Neural progenitor cell (in vitro differentiated cells): ENCODE measurements around the gene ABCC2. TPM values are rescaled to one million over a fixed set of nuclear protein-coding genes. Genes with fewer than 3 reads are reported as not detected.

Source experiments
- DNase-seq: peaks from one replicate; pipeline ENCODE4 v3.0.0-alpha.2; 2016; ENCODE audit warnings: low spot score
- H2AFZ ChIP-seq: fragments of 200-600 bp; sonication (generic); replicated peaks from 2 replicates; pipeline ENCODE4 v1.6.1; 2016; ENCODE audit warnings: antibody characterized with exemption
- H3F3A ChIP-seq: fragments of 200-600 bp; sonication (generic); 2 replicates; pipeline ENCODE4 v1.6.1; 2016; ENCODE audit warnings: antibody characterized with exemption, low read depth
- H3K27ac ChIP-seq: fragments of 200-600 bp; sonication (generic); 2 replicates; pipeline ENCODE4 v1.5.1; 2016; ENCODE audit warnings: mild to moderate bottlenecking
- H3K27me3 ChIP-seq: fragments of 200-600 bp; sonication (generic); 2 replicates; pipeline ENCODE4 v1.6.1; 2016; ENCODE audit warnings: mild to moderate bottlenecking, moderate library complexity
- H3K36me3 ChIP-seq: fragments of 200-600 bp; sonication (generic); 2 replicates; pipeline ENCODE4 v1.5.1; 2016
- H3K4me1 ChIP-seq: fragments of 200-600 bp; sonication (generic); 2 replicates; pipeline ENCODE4 v1.6.1; 2016; ENCODE audit warnings: mixed run types
- H3K4me2 ChIP-seq: fragments of 200-600 bp; sonication (generic); 2 replicates; pipeline ENCODE4 v1.6.1; 2016
- H3K4me3 ChIP-seq: fragments of 200-600 bp; sonication (generic); 2 replicates; pipeline ENCODE4 v1.5.1; 2016
- H3K79me2 ChIP-seq: fragments of 200-600 bp; sonication (generic); 2 replicates; pipeline ENCODE4 v1.6.1; 2016; ENCODE audit warnings: low read depth
- H3K9ac ChIP-seq: fragments of 200-600 bp; sonication (generic); 2 replicates; pipeline ENCODE4 v1.6.1; 2016
- H3K9me3 ChIP-seq: fragments of 200-600 bp; sonication (generic); 2 replicates; pipeline ENCODE4 v1.5.1; 2016; ENCODE audit warnings: low read depth
- H4K20me1 ChIP-seq: fragments of 200-600 bp; sonication (generic); 2 replicates; pipeline ENCODE4 v1.6.1; 2016; ENCODE audit warnings: low read depth
- H3K27ac Mint-ChIP-seq: 3 replicates; pipeline ENCODE4 v1.8.0; 2021; ENCODE audit warnings: mixed read lengths
- H3K27me3 Mint-ChIP-seq: 2 replicates; pipeline ENCODE4 v1.8.0; 2022; ENCODE audit warnings: low read depth, mild to moderate bottlenecking, inconsistent platforms, moderate library complexity, mixed read lengths; ENCODE audit not compliant: insufficient read depth
- H3K36me3 Mint-ChIP-seq: 3 replicates; pipeline ENCODE4 v1.8.0; 2021; ENCODE audit warnings: mixed read lengths
- H3K4me1 Mint-ChIP-seq: 3 replicates; pipeline ENCODE4 v1.8.0; 2021; ENCODE audit warnings: mixed read lengths
- H3K4me3 Mint-ChIP-seq: 3 replicates; pipeline ENCODE4 v1.8.0; 2021; ENCODE audit warnings: mild to moderate bottlenecking, moderate library complexity, mixed read lengths
- H3K9me3 Mint-ChIP-seq: 3 replicates; pipeline ENCODE4 v1.8.0; 2020; ENCODE audit warnings: mixed read lengths
- CTCF ChIP-seq: fragments of 200-600 bp; sonication (generic); IDR thresholded peaks from 2 replicates; pipeline ENCODE4 v1.5.1; 2017; ENCODE audit warnings: antibody characterized with exemption, mild to moderate bottlenecking
- EZH2 ChIP-seq: fragments of 200-600 bp; sonication (generic); IDR thresholded peaks from 2 replicates; pipeline ENCODE4 v1.6.1; 2017; ENCODE audit warnings: antibody characterized with exemption, mild to moderate bottlenecking, moderate library complexity
- EZH2phosphoT487 ChIP-seq: fragments of 200-600 bp; sonication (generic); IDR thresholded peaks from 2 replicates; pipeline ENCODE4 v1.6.1; 2017; ENCODE audit warnings: antibody characterized with exemption
- total RNA-seq: library from RNA; depleted of rRNA; stranded (reverse); fragments of >200 nt; gene quantifications from 2 replicates; pipeline ENCODE4 v1.2.3, GENCODE V29; 2015; ENCODE audit warnings: low replicate concordance

The ABCC2 gene
- total RNA-seq, 1 donor from 2014 or later, result 0.26 TPM

GRCh38 chr10:99796928-99797327 lies 14.5 kb downstream of the ABCC2 start:
- no peaks in the 10 kb centered on the region for H3K36me3 Mint-ChIP-seq
- H3K4me1 Mint-ChIP-seq, result no peaks in the 10 kb centered on the region
- no peak overlapping the region for H3K27ac Mint-ChIP-seq
- Histone ChIP-seq H3F3A (no peaks in the 10 kb centered on the region), H3K9me3 (no peaks in the 10 kb centered on the region), H3K36me3 (no peaks in the 10 kb centered on the region), H3K4me1 (no peaks in the 10 kb centered on the region), H2AFZ (no peak overlapping the region), H3K79me2 (no peaks in the 10 kb centered on the region), H3K27ac (no peak overlapping the region), H4K20me1 (no peaks in the 10 kb centered on the region), H3K4me3 (no peak overlapping the region), H3K9ac (no peak overlapping the region), H3K27me3 (no peaks in the 10 kb centered on the region), H3K4me2 (no peak overlapping the region)
- no peaks in the 10 kb centered on the region for H3K9me3 Mint-ChIP-seq
- no peak for DNase-seq
- TF ChIP-seq EZH2, result no peak
- no peak for TF ChIP-seq EZH2phosphoT487
- no peak for TF ChIP-seq CTCF
- H3K4me3 Mint-ChIP-seq, result no peak overlapping the region
- peaks cover 3% of the 10 kb centered on the region for H3K27me3 Mint-ChIP-seq

- DNase-seq, result no peak
- Mint-ChIP-seq H3K4me3 (no peak overlapping the region), H3K36me3 (no peaks in the 10 kb centered on the region), H3K27me3 (no peaks in the 10 kb centered on the region), H3K9me3 (no peaks in the 10 kb centered on the region), H3K4me1 (no peaks in the 10 kb centered on the region), H3K27ac (no peak overlapping the region)
- Histone ChIP-seq H3K36me3 (no peaks in the 10 kb centered on the region), H3K9ac (no peak overlapping the region), H2AFZ (no peak overlapping the region), H3K4me1 (no peaks in the 10 kb centered on the region), H3K4me2 (no peak overlapping the region), H3K4me3 (no peak overlapping the region), H4K20me1 (no peaks in the 10 kb centered on the region), H3K79me2 (no peaks in the 10 kb centered on the region), H3K27ac (no peak overlapping the region), H3K27me3 (no peaks in the 10 kb centered on the region), H3K9me3 (no peaks in the 10 kb centered on the region), H3F3A (no peaks in the 10 kb centered on the region)
- TF ChIP-seq CTCF, result no peak
- no peak for TF ChIP-seq EZH2
- no peak for TF ChIP-seq EZH2phosphoT487
Observed at GRCh38 chr10:99798031-99798430, 15.6 kb downstream of the ABCC2 start.

DNA sequence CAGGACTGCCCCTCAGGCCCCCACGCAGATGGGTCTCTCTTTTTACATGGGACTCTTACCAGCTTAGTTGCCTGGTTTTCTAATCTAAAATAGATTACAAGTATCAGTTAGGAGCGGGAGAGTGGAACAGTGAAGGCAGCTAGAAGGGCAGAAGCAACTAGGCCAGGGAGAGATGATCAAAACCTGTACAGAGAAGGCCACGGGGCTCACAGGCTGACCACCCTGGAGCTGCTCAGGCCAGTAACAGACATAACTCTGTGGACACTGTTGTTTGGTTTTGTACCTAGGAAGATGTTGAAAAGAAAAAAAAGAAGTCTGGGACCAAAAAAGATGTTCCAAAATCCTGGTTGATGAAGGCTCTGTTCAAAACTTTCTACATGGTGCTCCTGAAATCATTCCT lies 16.5 kb downstream of the ABCC2 start:
- Histone ChIP-seq H3K27ac (no peak overlapping the region), H3K4me2 (no peak overlapping the region), H3F3A (no peaks in the 10 kb centered on the region), H3K9me3 (no peaks in the 10 kb centered on the region), H3K27me3 (no peaks in the 10 kb centered on the region), H4K20me1 (no peaks in the 10 kb centered on the region), H3K4me1 (no peaks in the 10 kb centered on the region), H3K4me3 (no peak overlapping the region), H2AFZ (no peak overlapping the region), H3K36me3 (no peaks in the 10 kb centered on the region), H3K79me2 (no peaks in the 10 kb centered on the region), H3K9ac (no peak overlapping the region)
- Mint-ChIP-seq H3K27ac (no peak overlapping the region), H3K4me3 (no peak overlapping the region), H3K9me3 (no peaks in the 10 kb centered on the region), H3K27me3 (no peaks in the 10 kb centered on the region), H3K4me1 (no peaks in the 10 kb centered on the region), H3K36me3 (no peaks in the 10 kb centered on the region)
- DNase-seq, result no peak
- no peak for TF ChIP-seq CTCF
- no peak for TF ChIP-seq EZH2phosphoT487
- TF ChIP-seq EZH2, result no peak

- Histone ChIP-seq H3K27ac (no peak overlapping the region), H4K20me1 (no peaks in the 10 kb centered on the region), H3K9me3 (no peaks in the 10 kb centered on the region), H3K4me1 (no peaks in the 10 kb centered on the region), H3K4me3 (no peak overlapping the region), H3K9ac (no peak overlapping the region), H3K27me3 (no peaks in the 10 kb centered on the region), H3K79me2 (no peaks in the 10 kb centered on the region), H3F3A (no peaks in the 10 kb centered on the region), H3K36me3 (no peaks in the 10 kb centered on the region), H2AFZ (no peak overlapping the region), H3K4me2 (no peak overlapping the region)
- H3K27me3 Mint-ChIP-seq, result no peaks in the 10 kb centered on the region
- no peaks in the 10 kb centered on the region for H3K9me3 Mint-ChIP-seq
- no peak overlapping the region for H3K27ac Mint-ChIP-seq
- no peak for DNase-seq
- no peak overlapping the region for H3K4me3 Mint-ChIP-seq
- TF ChIP-seq CTCF (no peak), EZH2 (no peak), EZH2phosphoT487 (no peak)
- H3K36me3 Mint-ChIP-seq, result no peaks in the 10 kb centered on the region
- no peaks in the 10 kb centered on the region for H3K4me1 Mint-ChIP-seq
Observed at GRCh38 chr10:99799613-99800012, 17.2 kb downstream of the ABCC2 start.
